Fibroblast of lung (primary cell): ENCODE results near the gene ABLIM2. TPM values are rescaled to one million over a fixed set of nuclear protein-coding genes. Genes with fewer than 3 reads are reported as not detected.

Experiments used
- DNase-seq, 2 donors: peaks; one replicate each; pipeline versions ENCODE4 v3.0.0 to v3.0.0-alpha.2; 2010; ENCODE audit warnings: low read depth in 2 of 2
- H2AFZ ChIP-seq: 2 replicates; pipeline ENCODE4 v1.5.1; 2012; ENCODE audit warnings: low read length, control low read depth, inconsistent platforms
- H3K27ac ChIP-seq: 2 replicates; pipeline ENCODE4 v1.5.1; 2011; ENCODE audit warnings: low read length, control low read depth; ENCODE audit not compliant: insufficient read depth
- H3K27me3 ChIP-seq: 2 replicates; pipeline ENCODE4 v1.5.1; 2011; ENCODE audit warnings: mild to moderate bottlenecking, low read length; ENCODE audit not compliant: control insufficient read depth, insufficient read depth
- H3K36me3 ChIP-seq: 2 replicates; pipeline ENCODE4 v1.5.1; 2011; ENCODE audit warnings: low read length; ENCODE audit not compliant: control insufficient read depth, insufficient read depth
- H3K4me1 ChIP-seq: 2 replicates; pipeline ENCODE4 v1.5.1; 2011; ENCODE audit warnings: low read length; ENCODE audit not compliant: control insufficient read depth, insufficient read depth; ENCODE audit errors: extremely low read depth
- H3K4me2 ChIP-seq: 2 replicates; pipeline ENCODE4 v1.5.1; 2011; ENCODE audit warnings: low read length, control low read depth; ENCODE audit not compliant: insufficient read depth; ENCODE audit errors: extremely low read depth
- H3K4me3 ChIP-seq, 4 experiments: fragments of 200-600 bp in 1 of 4; sonication (generic) in 1 of 4; replicated peaks in 1 of 4; 2 replicates each; pipeline ENCODE4 v1.5.1; 2011 to 2016; ENCODE audit warnings: low read length in 4 of 4, low read depth in 3 of 4, mild to moderate bottlenecking in 3 of 4, control low read depth in 2 of 4, inconsistent platforms in 1 of 4, mixed read lengths in 1 of 4; ENCODE audit not compliant: insufficient read depth in 1 of 4; ENCODE audit errors: control extremely low read depth in 1 of 4
- H3K79me2 ChIP-seq: 2 replicates; pipeline ENCODE4 v1.5.1; 2012; ENCODE audit warnings: mild to moderate bottlenecking, low read length, inconsistent platforms; ENCODE audit not compliant: control insufficient read depth, insufficient read depth
- H3K9ac ChIP-seq: 2 replicates; pipeline ENCODE4 v1.5.1; 2011; ENCODE audit warnings: mild to moderate bottlenecking, low read length, control low read depth; ENCODE audit not compliant: insufficient read depth
- H3K9me3 ChIP-seq: 2 replicates; pipeline ENCODE4 v1.5.1; 2012; ENCODE audit warnings: low read depth, low read length; ENCODE audit not compliant: control insufficient read depth, insufficient read depth
- H4K20me1 ChIP-seq: 2 replicates; pipeline ENCODE4 v1.5.1; 2011; ENCODE audit warnings: low read length; ENCODE audit not compliant: control insufficient read depth, insufficient read depth; ENCODE audit errors: extremely low read depth
- EZH2 ChIP-seq: IDR thresholded peaks from 2 replicates; pipeline ENCODE4 v1.5.1; 2012; ENCODE audit warnings: low read length, control low read depth, mild to moderate bottlenecking; ENCODE audit errors: missing control alignments
- polyA plus RNA-seq, 2 donors: library from polyadenylated mRNA; depleted of rRNA in 1 of 2; stranded (reverse) in 1 of 2; unstranded in 1 of 2; fragments of >200 nt; gene quantifications; 2 replicates each; pipeline ENCODE4 v1.2.1, GENCODE V29; 2011 to 2012; ENCODE audit warnings: missing spikeins in 1 of 2
- total RNA-seq: library from RNA; depleted of rRNA; stranded (reverse); fragments of >200 nt; gene quantifications from 2 replicates; pipeline ENCODE4 v1.2.1, GENCODE V29; 2014
- TF ChIP-seq, protein P1 (sequence below), 2 donors: IDR thresholded peaks in 1 of 2; conservative IDR thresholded peaks in 1 of 2; 1 replicate in 1 of 2; 2 replicates in 1 of 2; pipeline ENCODE4 v1.5.1; 2011 to 2012; ENCODE audit warnings: low read length in 2 of 2, control low read depth in 1 of 2, inconsistent platforms in 1 of 2, low read depth in 1 of 2, mild to moderate bottlenecking in 1 of 2

Gene ABLIM2
- total and polyA plus RNA-seq, 2 donors (not counting 1 experiment from before 2014, with no cell fraction given), result 0.66 to 2.6 TPM

DNA sequence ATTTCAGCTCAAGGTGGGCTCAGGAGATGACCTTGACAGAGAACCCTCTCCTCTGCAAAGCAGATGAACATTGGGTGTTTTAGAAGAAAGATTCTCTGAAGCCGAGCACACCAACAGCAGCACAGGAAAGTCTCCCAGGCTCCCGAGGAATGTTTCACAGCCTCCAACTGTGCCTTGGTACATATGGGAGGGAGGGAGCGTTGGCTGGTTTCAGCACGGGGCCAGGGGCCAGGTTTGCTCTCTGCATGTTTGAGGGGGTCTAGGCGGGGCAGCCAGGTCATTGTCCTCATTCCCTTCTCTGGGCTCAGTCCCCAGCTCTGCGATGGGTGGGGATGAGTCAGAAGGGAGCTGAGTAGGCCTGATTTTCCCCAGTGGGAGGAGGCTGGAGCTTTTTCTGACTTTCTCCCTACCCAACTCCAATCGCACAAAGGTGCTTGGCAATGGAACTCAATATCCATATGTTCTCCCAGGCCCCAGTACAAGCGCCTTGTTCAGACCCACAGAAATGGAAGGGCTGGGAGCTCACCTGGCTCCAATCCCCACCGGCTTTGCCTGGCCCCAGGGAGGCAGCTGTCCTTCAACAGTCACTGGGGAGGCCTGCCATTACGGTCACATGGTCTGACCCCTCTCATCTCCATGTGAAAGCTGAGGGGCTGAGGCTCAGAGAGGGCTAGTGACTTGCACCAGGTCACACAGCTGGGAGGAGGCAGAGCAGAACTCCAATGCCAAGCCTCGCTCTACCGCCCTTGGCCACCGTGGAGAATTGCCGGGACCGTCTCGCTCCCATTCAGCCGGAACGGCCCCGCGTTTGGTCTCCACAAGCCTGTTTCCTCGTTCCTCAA lies 110.6 kb downstream of the ABLIM2 start:
- no peak overlapping the region for H3K27ac ChIP-seq
- no peaks in the 10 kb centered on the region for H3K79me2 ChIP-seq
- no peaks in the 10 kb centered on the region for H3K36me3 ChIP-seq
- no peak overlapping the region for H3K4me2 ChIP-seq
- no peaks in the 10 kb centered on the region for H4K20me1 ChIP-seq
- no peak for TF ChIP-seq EZH2
- TF ChIP-seq, protein P1, sequence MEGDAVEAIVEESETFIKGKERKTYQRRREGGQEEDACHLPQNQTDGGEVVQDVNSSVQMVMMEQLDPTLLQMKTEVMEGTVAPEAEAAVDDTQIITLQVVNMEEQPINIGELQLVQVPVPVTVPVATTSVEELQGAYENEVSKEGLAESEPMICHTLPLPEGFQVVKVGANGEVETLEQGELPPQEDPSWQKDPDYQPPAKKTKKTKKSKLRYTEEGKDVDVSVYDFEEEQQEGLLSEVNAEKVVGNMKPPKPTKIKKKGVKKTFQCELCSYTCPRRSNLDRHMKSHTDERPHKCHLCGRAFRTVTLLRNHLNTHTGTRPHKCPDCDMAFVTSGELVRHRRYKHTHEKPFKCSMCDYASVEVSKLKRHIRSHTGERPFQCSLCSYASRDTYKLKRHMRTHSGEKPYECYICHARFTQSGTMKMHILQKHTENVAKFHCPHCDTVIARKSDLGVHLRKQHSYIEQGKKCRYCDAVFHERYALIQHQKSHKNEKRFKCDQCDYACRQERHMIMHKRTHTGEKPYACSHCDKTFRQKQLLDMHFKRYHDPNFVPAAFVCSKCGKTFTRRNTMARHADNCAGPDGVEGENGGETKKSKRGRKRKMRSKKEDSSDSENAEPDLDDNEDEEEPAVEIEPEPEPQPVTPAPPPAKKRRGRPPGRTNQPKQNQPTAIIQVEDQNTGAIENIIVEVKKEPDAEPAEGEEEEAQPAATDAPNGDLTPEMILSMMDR (conservative IDR thresholded peaks at IDR 0.05 in 1 of 2, IDR thresholded peaks at IDR 0.05 in 1 of 2; ENCODE audit: low read depth in 1 of 2, low read length in 2 of 2), result no peak
- no peak for DNase-seq
- H3K9ac ChIP-seq, result no peak overlapping the region
- no peaks in the 10 kb centered on the region for H3K9me3 ChIP-seq
- no peaks in the 10 kb centered on the region for H3K27me3 ChIP-seq
- no peaks in the 10 kb centered on the region for H3K4me1 ChIP-seq
- no peak overlapping the region for H2AFZ ChIP-seq
- H3K4me3 ChIP-seq, result no peak overlapping the region

DNA sequence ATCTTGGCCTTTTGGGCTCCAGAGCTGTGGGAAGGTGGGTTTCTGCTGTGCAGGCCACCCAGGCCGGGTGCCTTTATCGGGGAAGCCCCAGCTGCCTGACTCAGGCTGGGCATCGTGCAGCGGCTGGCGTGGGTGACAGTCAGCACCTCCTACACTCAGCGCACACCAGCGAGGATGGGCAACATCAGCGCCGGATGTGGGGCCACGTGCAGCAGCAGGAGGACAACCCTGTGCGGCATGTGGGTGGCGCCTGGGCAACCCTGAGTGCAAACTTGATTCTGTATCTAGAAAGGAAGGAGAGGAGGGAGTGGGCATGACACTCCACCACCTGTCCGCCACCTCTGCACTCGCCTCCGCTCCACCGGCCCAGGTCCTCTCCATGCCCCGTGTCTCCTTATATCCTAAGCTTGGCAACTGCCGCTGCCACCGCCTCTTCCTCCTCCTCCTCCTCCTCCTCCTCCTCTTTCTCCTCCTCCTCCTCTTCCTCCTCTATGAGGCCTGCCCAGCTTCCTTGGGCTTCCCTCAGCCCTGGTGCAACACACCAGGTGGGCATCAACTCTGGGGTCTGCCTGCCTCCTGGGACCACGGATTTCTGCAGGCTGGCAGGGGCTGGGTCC lies 111.6 kb downstream of the ABLIM2 start:
- no peaks in the 10 kb centered on the region for H3K27me3 ChIP-seq
- TF ChIP-seq, protein P1 (conservative IDR thresholded peaks at IDR 0.05 in 1 of 2, IDR thresholded peaks at IDR 0.05 in 1 of 2; ENCODE audit: low read depth in 1 of 2, low read length in 2 of 2), result no peak
- no peak for TF ChIP-seq EZH2
- DNase-seq, result no peak

DNA sequence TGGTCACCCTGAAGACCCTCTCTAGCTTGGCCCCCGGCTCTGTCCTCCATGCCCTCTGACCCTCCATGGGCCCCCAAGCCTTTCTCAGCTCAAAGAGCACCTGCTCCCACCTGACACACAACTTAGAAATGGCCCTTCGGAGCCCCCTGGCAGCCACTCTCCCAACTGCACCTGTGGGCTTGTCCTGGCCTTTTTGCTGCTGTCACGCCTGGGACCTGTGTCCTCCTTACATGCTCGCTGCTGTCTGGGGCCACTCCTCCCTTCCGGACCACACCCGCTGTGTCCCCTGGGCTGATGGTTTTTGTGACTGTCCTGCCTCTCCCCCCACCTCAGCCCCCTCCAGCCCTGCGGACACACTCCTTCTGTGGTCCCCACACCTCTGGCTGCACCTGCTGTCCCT lies 112.7 kb downstream of the ABLIM2 start:
- H3K27ac ChIP-seq, result no peak overlapping the region
- no peak overlapping the region for H2AFZ ChIP-seq
- TF ChIP-seq EZH2, result no peak
- TF ChIP-seq, protein P1 (conservative IDR thresholded peaks at IDR 0.05 in 1 of 2, IDR thresholded peaks at IDR 0.05 in 1 of 2; ENCODE audit: low read depth in 1 of 2, low read length in 2 of 2), result no peak
- H3K9ac ChIP-seq, result no peak overlapping the region
- H3K79me2 ChIP-seq, result no peaks in the 10 kb centered on the region
- no peaks in the 10 kb centered on the region for H4K20me1 ChIP-seq
- H3K9me3 ChIP-seq, result no peaks in the 10 kb centered on the region
- no peaks in the 10 kb centered on the region for H3K4me1 ChIP-seq
- H3K4me3 ChIP-seq, result no peak overlapping the region
- H3K27me3 ChIP-seq, result no peaks in the 10 kb centered on the region
- H3K36me3 ChIP-seq, result no peaks in the 10 kb centered on the region
- no peak for DNase-seq
- no peak overlapping the region for H3K4me2 ChIP-seq

More for the DNA sequence above, 111.6 kb downstream of the ABLIM2 start:
- Histone ChIP-seq H4K20me1 (no peaks in the 10 kb centered on the region), H3K79me2 (no peaks in the 10 kb centered on the region), H3K4me3 (no peak overlapping the region), H3K27ac (no peak overlapping the region), H3K9me3 (no peaks in the 10 kb centered on the region), H3K36me3 (no peaks in the 10 kb centered on the region), H3K9ac (no peak overlapping the region), H3K4me1 (no peaks in the 10 kb centered on the region), H2AFZ (no peak overlapping the region), H3K4me2 (no peak overlapping the region)
